Right kidney (tissue), 1 donor: ENCODE measurements around the gene CDH13.

Experiments
- DNase-seq: peaks from one replicate; pipeline ENCODE4 v3.0.0-alpha.2; 2016

The CDH13 gene

GRCh38 chr16:83624429-83625120 lies 997.8 kb downstream of the CDH13 start:
- no peak for DNase-seq

- no peak for DNase-seq
Observed at GRCh38 chr16:83626204-83626603, 999.4 kb downstream of the CDH13 start.

DNA sequence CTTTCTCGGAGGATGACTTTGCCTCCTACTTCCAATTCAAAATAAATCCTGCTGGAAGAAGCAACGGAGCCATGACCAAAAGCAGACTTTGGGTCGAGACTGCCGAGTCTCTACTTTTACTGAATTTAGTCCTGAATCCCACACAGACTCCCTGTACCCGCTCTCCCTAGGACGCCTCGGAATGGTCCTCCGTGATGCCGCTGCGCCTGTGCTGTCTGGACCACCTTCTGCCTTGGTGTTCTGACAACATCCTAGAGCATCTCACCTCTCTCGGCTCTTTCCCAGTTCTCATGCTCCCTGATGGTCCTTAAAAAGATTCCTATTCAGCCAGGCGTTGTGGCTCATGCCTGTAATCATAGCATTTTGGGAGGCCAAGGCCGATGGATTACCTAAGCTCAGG lies 999.9 kb downstream of the CDH13 start:
- DNase-seq: no peak

- no peak for DNase-seq
Observed at GRCh38 chr16:83627996-83628395, 1001.2 kb downstream of the CDH13 start.

GRCh38 chr16:83629426-83629825 lies 1002.7 kb downstream of the CDH13 start:
- no peak for DNase-seq

DNA sequence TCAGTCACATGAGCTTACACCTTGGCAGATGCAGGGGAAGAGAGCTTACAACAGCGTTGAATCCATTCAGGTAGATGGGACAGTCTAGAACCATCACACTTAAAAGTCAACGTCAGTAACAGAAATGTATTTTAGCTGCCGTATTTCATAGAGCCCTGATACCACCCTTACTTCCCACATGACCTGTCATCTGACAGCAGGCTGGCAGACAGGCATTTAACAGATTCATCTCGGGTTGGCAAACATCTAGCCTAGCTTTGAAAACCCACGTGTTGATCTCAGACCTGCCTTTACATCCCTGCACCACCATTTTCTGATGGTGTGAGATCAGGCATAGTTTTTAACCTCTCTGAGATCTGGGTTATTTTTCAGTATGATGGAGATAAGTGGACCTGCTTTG lies 1003.1 kb downstream of the CDH13 start:
- DNase-seq: no peak

DNA sequence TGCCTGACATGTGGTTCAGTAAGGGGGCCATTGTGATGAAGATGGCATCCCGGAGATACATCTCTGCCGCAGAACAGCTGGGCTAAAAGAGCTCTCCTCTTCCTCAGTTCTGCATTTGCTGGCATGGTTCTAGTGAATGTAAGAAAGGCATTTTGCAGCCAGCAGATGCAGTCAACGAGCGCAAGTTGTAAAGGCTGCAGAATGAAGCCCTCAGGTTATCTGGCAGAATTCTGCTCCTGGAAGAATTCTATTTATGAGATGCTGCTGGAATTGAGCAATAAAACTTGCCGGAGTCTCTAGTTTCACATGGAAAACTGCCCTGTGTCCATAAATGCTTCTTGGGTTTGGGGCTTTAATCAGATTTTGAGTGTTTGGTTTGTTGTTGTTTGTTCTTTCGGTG lies 1004.2 kb downstream of the CDH13 start:
- no peak for DNase-seq

DNA sequence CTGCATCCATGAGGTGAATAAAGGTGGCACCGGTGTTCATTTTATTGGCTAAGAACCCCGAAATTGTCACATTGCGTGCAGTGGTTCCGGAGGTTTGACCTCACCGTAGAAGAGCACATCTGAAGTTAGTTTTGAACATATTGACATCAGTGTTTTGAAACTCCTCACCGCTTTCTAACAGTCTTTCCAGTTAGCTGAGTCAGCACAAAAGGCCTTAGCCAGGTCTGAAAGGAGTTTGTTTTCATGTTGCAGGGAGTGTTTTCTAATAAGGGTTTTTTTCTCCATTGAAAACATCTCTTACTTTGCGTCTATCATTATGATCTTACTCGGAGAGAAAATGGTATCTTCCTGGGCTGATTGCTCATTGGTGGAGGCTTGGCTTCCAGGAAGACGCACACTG lies 1006.5 kb downstream of the CDH13 start:
- no peak for DNase-seq

GRCh38 chr16:83648347-83648746 lies 1021.6 kb downstream of the CDH13 start:
- no peak for DNase-seq

DNA sequence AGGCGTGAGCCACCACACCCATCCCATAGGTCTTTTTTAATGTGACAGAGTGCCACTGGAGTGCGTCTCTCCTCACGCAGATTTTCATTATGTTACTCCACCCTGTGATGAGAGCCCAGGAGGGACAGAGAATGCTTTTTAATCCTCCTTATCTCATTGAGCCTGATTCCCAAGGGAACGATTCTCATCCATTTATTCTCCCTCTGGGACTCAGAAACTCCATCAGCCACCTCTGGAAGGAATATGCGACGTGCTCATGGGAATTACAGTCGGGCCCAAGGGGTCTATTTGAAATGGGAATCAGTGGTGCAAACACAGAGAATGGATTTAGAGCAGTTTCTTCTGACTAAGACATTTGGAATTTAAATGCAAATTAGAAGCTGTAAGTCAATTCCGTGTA lies 1025.1 kb downstream of the CDH13 start:
- DNase-seq: no peak

GRCh38 chr16:83652943-83653342 lies 1026.2 kb downstream of the CDH13 start:
- no peak for DNase-seq

DNA sequence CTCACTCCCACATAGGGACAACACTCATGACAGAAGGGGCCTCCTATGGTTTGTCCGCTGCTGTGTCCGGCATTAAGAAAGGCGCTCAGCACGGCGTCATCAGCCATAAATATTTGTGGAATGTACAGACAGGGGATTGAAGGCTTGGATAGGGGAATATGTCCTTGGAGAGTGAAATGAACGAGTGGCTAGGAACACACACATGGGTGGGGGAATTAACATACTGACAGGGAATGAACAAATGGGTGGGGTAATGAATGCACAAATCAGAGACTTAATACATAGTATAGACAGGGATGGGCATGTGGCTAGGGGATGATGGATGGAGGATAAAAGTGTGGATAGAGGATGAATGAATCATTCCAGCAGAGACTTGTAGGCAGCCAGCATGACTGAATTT lies 1027.0 kb downstream of the CDH13 start:
- DNase-seq: no peak

DNA sequence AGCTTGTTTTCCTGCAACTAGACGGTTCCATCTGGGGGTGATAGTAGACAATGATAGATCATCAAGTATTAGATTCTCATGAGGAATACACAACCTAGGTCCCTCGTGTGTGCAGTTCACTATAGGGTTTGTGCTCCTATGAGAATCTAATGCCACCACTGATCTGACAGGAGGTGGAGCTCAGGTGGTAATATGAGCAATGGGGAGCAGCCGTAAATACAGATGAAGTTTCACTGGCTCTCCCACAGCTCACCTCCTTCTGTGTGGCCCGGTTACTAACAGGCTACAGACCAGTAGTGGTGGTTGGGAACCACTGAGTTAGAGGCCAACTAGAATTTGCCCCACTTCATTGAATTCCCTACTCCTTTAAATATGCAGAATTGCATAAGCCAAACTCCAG lies 1033.5 kb downstream of the CDH13 start:
- no peak for DNase-seq

GRCh38 chr16:83661656-83662055 lies 1034.9 kb downstream of the CDH13 start:
- DNase-seq: no peak

GRCh38 chr16:83666449-83666848 lies 1039.7 kb downstream of the CDH13 start:
- DNase-seq: no peak

DNA sequence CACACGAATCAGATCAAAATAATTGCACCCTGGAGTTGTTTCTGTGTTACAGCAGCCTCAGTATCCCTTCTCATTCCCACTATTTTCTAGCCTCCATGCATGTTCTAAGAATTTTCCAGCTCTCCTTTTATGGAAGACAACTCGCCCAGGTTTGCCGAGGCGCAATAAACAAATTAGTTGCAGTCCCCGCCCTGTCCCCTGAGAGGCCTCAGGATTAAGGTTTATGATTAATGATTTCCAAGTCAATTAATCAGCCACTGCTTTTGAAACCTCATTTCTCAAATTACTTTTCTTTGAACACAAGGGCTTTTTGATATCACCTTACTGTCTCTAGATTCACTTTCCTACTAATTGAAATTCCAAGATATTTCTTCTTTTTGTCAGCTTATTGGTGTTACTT lies 1042.7 kb downstream of the CDH13 start:
- no peak for DNase-seq

DNA sequence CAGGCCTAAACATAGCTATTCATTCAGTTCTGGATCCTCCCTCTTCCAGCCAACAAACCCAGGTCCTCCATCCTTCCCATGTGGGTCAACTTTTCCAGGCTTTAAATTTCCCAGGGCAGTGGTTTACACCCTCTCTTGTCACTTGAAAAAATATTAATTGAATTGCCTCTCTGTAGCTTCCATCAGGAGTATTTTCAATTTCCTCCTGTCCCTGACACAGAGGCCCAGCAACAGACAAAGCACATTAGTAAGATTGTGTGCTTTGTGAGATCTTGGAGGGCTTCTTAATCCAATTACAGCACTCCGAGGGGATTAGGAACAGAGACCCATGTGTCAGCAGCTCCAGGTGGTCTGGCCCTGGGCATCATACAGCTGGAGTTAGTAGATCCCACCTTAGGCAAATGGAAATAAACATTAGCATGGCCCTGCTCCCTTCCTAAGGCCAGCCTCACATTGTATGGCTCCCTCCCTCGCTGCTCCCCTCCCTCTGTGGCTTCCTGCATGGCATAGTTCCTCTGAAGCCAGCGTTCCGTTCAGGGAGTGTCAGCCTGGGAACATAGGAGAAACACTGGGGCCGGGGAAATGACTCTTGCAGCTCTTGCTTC lies 1048.3 kb downstream of the CDH13 start:
- DNase-seq: no peak

DNA sequence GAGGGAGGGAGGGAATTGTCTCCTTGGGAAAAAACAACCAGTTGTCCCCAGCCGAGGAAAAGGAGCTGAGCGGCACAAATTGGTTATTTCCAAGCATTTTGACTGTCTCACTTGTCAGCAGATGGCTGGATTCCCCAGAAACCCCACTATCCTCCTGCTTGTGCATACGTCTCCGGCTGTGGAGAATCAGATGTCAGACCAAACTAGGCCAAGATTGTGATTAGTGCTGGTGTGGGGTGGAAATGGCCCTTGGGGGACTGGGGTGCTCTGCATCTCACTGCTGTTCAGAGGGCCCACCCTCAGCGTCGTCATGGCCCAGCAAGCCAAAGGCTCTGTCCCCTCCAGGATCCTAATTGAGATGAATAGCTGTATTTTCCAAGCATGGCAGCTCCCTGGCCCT lies 1049.3 kb downstream of the CDH13 start:
- no peak for DNase-seq

DNA sequence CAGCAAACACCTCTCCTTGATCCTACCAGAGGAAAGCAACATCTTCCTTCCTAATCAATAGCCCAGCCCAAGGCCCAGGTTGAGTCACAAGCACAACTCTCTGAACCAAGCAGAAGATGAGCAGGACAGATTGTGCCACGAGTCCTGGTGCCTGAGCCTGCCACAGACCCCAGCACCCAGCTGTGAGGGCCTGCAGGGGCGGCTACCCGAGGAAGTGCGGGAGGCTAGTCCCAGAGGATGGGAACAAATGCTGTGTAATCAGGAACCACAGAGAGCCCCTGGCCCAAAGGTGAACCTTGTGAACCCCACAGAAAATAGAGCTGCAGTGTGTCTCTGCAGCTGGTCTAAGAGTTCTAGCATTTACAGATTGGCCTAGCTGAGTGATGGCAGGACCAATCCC lies 1054.2 kb downstream of the CDH13 start:
- no peak for DNase-seq

- DNase-seq: peak; percentile 6
Observed at GRCh38 chr16:83681381-83681956, 1054.7 kb downstream of the CDH13 start.

- DNase-seq: no peak
Observed at GRCh38 chr16:83682116-83682867, 1055.5 kb downstream of the CDH13 start.

- no peak for DNase-seq
Observed at GRCh38 chr16:83682868-83683235, 1056.1 kb downstream of the CDH13 start.

DNA sequence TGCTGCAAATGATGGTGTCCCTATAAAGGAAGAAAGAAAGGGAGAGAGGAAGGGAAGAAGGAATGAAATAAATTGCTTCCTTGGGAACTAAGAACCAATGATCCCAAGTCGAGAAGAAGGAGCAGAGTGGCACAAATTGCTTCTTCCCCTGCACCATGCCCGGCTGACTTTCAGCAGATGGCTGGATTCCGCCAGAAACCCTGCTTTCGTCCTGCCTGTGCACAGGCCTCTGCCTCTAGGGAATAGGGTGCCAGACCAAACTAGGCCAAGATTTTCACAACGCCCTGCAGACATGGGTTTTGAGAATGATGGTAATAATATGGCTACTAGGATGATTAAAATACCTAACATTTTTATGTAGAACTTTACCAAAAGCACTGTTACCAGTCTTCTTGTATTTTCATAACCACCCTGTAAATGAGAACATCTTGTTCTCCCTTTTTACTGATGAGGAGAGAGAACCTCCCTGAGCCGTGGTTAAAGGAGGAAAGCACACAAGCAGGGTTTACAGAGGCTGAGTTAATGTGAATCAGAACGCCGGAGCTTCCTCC lies 1058.9 kb downstream of the CDH13 start:
- DNase-seq: no peak
